NCI-H2196 (cell line): Measurements from ENCODE around the gene IGFL3.
"Not testable (repeated sequence)": the region's sequence is repeated elsewhere in the genome, so short reads cannot be mapped to it uniquely, and the experiment has no call there.

ENCODE experiments used
- DNase-seq: peaks from one replicate; lab custom pipeline; 2025; ENCODE audit not compliant: unreplicated experiment; lab: John Stamatoyannopoulos, UW

The IGFL3 gene

GRCh38 chr19:46124638-46125115 lies at the start of gene IGFL3:
TSS of gene IGFL3 (minus strand) at chr19:46124688. CDS start at chr19:46124649, 39 bp downstream.
- no peak for DNase-seq

DNA sequence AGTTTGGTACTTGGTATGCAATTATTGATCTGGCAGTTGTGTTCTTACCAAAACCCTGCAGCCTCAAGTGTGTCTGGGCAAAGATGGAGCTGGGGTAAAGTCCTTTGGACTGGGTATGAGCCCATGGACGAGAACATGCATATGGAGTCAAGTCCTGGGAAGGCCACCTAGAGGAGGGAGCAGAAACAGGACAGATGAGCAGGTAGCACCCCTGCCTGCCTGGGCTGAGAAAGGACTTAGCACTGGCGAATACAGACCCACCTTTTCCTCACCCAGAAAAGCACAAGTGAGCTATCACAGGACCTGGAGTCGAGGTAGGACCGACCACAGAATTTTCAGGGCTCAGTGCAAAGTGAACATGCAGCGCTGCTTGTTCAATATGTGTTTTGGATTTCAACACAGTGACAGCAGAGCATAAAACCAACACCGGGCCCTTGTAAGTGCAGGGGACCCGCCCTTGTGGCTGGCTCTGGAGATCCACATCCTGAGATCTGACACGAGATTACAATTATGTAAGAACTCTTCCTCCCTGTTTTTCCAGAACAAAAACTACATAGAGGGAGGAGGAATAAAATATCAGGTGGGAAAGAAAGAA lies 49.5 kb upstream of the IGFL3 start:
- DNase-seq: no peak

- DNase-seq: no peak
Measured at GRCh38 chr19:46162731-46163130, 38.2 kb upstream of the IGFL3 start.

- not testable (repeated sequence) for DNase-seq
Measured at GRCh38 chr19:46161642-46162257, 37.3 kb upstream of the IGFL3 start.

- no peak for DNase-seq
Measured at GRCh38 chr19:46160233-46160775, 35.8 kb upstream of the IGFL3 start.

DNA sequence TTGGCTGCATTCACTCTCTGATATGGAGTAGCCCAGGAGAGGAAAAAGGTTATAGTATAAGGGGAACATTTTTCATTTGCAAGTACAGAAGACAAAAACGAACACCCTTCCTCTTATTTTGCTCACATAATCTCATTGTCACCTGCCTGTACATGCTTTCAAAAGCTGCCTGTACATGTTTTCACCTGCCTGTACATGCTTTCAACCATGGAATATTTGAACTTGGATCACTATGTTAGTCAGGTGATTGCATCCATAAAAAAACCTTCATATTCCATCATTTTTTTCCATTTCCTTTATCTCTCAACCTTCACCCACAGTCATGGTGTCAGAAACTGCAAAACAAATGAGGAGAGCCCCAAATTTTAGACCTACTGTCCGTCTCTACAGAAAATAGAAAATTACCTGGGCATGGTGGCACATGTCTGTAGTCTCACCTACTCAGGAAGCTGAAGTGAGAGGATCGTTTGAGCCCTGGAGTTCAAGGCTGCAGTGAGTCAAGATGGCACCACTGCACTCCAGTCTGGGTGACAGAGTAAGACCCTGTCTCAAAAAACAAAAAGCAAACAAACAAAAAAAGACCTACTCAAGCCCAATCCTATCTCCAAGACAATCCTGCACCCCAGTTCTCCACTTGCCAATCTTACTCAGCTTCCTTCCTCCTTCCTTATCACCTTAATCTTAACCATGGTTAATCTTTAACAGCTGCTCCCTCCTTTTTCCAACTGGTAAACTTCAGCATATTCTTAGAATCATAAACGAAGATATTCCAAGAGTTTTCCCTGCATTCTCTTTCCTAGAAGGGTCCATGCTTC lies 35.1 kb upstream of the IGFL3 start:
- no peak for DNase-seq

GRCh38 chr19:46155237-46155636 lies 30.7 kb upstream of the IGFL3 start:
- DNase-seq: no peak

GRCh38 chr19:46150606-46151005 lies 26.1 kb upstream of the IGFL3 start:
- DNase-seq: no peak

- no peak for DNase-seq
Measured at GRCh38 chr19:46147791-46148288, 23.4 kb upstream of the IGFL3 start, which contains the start of gene IGFL2. TSS of gene IGFL2 (plus strand) at chr19:46148238. CDS start at chr19:46148279, 41 bp downstream.

DNA sequence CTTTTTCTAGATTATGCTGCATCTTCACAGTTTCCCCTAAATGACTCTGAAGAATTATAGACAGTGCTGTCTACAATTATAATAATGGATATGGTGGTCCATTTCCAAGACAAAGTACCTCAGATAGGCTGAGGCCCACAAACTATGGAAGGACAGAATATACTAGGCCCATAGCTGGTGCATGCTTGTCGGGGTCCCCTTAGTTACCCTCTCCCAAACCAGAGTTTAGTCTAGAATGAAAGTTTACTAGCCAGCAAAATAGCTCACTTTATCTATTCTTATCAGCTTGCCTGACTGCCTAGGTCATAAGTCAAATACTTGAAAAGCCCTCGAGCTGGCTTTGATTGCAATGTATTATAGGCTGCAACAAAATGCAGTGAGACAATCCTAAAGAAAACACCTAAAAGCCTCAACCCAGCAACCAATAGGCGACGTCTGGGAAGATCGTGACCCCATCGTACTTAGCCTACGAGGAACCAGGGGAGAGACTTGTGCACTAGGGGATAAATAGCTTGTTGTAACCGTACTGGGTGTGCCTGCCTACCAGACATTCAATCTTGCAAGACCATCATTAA lies 22.8 kb upstream of the IGFL3 start:
- no peak for DNase-seq

DNA sequence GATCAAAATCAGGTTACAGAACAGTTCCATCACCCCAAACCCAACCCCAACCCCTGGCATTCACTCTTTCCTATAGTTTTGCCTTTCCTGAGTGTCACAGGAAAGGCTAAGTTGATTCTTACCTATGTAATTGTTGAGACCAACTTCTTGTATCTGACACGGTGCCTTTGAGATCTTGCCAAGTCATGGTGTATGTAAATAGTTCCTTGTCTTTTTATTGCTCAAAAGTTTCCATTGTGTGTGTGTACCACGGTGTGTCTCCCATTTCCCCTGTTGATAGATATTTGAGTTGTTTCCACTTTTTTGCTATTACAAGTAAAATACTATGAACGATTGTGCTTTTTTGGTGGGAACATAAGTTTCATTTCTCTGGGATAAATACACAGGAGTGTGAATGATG lies 20.3 kb upstream of the IGFL3 start:
- no peak for DNase-seq

DNA sequence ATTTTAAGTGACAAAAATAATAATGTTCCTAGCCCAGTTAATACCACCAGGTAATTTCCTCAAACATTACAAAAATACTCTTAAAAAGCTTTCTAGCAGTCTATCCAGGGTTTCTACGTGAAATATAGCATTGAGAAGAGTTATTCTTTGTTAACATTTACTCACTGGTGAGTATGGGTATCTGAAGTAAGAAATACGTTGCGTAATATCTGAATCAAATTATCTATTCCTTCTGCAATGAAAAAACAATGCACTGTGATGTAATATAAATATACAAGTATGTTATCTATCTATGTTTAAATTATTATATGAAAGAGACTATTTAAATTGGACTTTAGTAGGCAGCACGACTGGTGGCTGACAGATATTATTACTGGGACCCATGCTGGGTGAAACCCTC lies 17.8 kb upstream of the IGFL3 start:
- no peak for DNase-seq

- no peak for DNase-seq
Measured at GRCh38 chr19:46141421-46141820, 16.9 kb upstream of the IGFL3 start.

- DNase-seq: no peak
Measured at GRCh38 chr19:46137915-46138473, 13.5 kb upstream of the IGFL3 start.

- no peak for DNase-seq
Measured at GRCh38 chr19:46134527-46134926, 10.0 kb upstream of the IGFL3 start.

- no peak for DNase-seq
Measured at GRCh38 chr19:46133777-46134241, 9.3 kb upstream of the IGFL3 start.

- peak; percentile 89 for DNase-seq
Measured at GRCh38 chr19:46133101-46133627, 8.7 kb upstream of the IGFL3 start.

- DNase-seq: no peak
Measured at GRCh38 chr19:46132508-46133100, 8.1 kb upstream of the IGFL3 start.

GRCh38 chr19:46131485-46132143 lies 7.1 kb upstream of the IGFL3 start:
- DNase-seq: no peak
